ENCODE data around the gene MKNK1. TPM values are rescaled to one million over a fixed set of nuclear protein-coding genes. Genes with fewer than 3 reads are reported as not detected.

MKNK1 gene
- polyA plus RNA-seq, 2 donors = 19.4 to 29.9 TPM

DNA sequence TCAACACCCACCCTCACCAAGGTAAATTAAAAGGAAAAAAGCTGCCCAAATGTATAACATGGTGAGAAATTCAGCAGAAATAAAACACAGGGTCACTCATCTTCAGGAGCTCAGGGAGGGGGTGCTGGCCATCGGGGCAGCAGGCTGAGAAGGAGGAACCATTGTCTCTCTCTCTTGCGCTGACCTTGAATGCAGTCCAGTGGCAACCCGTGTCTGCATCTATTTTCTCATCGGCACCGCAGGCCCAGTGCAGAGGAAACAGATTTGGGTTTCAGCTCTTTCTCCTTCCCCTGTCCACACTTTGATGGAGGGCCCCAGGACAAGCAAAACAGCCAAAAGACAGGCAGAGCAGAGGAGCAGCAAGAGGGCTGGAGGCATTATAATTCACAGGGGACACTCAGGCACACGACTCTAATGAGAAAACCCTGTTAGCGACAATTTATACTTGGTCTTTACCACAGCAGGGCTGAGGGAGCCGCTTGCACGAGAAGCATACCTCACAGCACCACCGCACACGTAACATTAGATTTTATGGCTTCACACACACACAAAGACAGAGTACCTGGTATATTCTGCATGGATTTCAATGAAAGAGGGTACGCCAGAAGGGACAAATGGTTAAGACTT, 18.6 kb downstream of the MKNK1 start:
- Histone ChIP-seq H3K27me3 (ENCODE audit: control insufficient read depth in 1 of 2, insufficient read depth in 2 of 2, low read length in 2 of 2) (no peaks in the 10 kb centered on the region), H3K4me3 (ENCODE audit: low read depth in 1 of 2, low read length in 2 of 2) (no peak overlapping the region), H3K27ac (ENCODE audit: low read depth in 2 of 2, low read length in 1 of 2) (no peak overlapping the region), H3K9me3 (ENCODE audit: control insufficient read depth in 2 of 2, insufficient read depth in 1 of 2, low read depth in 1 of 2, low read length in 1 of 2) (peaks cover 0 to 2% of the 10 kb centered on the region in 2 donors), H3K4me1 (ENCODE audit: control insufficient read depth in 2 of 2, insufficient read depth in 2 of 2, low read length in 1 of 2) (no peaks in the 10 kb centered on the region), H3K36me3 (ENCODE audit: control insufficient read depth in 2 of 2, insufficient read depth in 2 of 2, low read length in 1 of 2) (peaks cover 13 to 27% of the 10 kb centered on the region in 2 donors)
- WGBS, 2 donors = 83 to 86% methylated on average over 12 of the region's 12 CpGs

DNA sequence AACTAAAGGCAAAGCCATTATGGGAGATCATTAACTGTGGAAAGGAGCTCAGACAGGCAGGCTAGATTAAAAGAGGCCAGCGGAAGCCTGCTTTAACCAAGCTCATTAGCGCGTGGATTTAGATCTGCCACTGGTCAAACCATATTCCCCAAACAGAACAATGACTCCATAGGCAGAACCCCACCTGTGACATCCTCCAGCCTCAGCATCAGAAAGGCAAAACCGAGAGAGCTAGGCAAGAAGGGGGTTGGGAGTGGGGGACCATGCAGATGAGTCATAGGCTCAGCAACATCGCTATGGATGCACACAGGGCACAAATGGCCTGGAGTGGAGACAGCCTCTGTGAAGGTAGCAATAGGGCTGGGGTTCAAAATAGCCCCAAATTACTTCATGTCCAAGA, 20.6 kb downstream of the MKNK1 start:
- Histone ChIP-seq H3K9me3 (ENCODE audit: control insufficient read depth in 2 of 2, insufficient read depth in 1 of 2, low read depth in 1 of 2, low read length in 1 of 2) (peaks cover 0 to 2% of the 10 kb centered on the region in 2 donors), H3K36me3 (ENCODE audit: control insufficient read depth in 2 of 2, insufficient read depth in 2 of 2, low read length in 1 of 2) (peaks cover 6 to 21% of the 10 kb centered on the region in 2 donors), H3K4me3 (ENCODE audit: low read depth in 1 of 2, low read length in 2 of 2) (no peak overlapping the region), H3K27me3 (ENCODE audit: control insufficient read depth in 1 of 2, insufficient read depth in 2 of 2, low read length in 2 of 2) (no peaks in the 10 kb centered on the region), H3K4me1 (ENCODE audit: control insufficient read depth in 2 of 2, insufficient read depth in 2 of 2, low read length in 1 of 2) (no peaks in the 10 kb centered on the region), H3K27ac (ENCODE audit: low read depth in 2 of 2, low read length in 1 of 2) (no peak overlapping the region)
- 85 to 89% methylated on average over 5 of the region's 5 CpGs for WGBS, 2 donors

DNA sequence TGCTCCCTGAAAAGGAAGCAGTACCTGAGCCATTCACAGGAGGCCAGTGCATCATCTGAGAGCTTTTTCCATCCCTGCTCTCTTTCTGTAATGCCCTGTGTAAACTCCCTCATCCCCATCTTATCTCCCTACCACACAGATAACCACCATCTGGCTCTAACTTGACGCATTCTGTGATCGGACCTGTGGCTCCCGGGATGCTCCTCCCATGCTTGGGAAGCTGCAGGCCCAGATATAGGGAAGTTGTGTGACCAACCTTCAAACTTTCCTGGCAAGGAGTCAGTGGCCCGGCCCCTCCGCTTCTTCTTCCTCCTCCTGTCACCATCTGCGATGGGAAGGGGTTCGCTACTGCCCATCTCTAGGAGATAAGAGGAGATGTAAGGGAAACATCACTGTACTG, 21.1 kb downstream of the MKNK1 start:
- Histone ChIP-seq H3K9me3 (ENCODE audit: control insufficient read depth in 2 of 2, insufficient read depth in 1 of 2, low read depth in 1 of 2, low read length in 1 of 2) (peaks cover 0 to 2% of the 10 kb centered on the region in 2 donors), H3K27me3 (ENCODE audit: control insufficient read depth in 1 of 2, insufficient read depth in 2 of 2, low read length in 2 of 2) (no peaks in the 10 kb centered on the region), H3K36me3 (ENCODE audit: control insufficient read depth in 2 of 2, insufficient read depth in 2 of 2, low read length in 1 of 2) (peaks cover 6 to 21% of the 10 kb centered on the region in 2 donors), H3K4me3 (ENCODE audit: low read depth in 1 of 2, low read length in 2 of 2) (no peak overlapping the region), H3K27ac (ENCODE audit: low read depth in 2 of 2, low read length in 1 of 2) (no peak overlapping the region), H3K4me1 (ENCODE audit: control insufficient read depth in 2 of 2, insufficient read depth in 2 of 2, low read length in 1 of 2) (no peaks in the 10 kb centered on the region)
- WGBS, 2 donors = 74 to 82% methylated on average over 7 of the region's 7 CpGs

DNA sequence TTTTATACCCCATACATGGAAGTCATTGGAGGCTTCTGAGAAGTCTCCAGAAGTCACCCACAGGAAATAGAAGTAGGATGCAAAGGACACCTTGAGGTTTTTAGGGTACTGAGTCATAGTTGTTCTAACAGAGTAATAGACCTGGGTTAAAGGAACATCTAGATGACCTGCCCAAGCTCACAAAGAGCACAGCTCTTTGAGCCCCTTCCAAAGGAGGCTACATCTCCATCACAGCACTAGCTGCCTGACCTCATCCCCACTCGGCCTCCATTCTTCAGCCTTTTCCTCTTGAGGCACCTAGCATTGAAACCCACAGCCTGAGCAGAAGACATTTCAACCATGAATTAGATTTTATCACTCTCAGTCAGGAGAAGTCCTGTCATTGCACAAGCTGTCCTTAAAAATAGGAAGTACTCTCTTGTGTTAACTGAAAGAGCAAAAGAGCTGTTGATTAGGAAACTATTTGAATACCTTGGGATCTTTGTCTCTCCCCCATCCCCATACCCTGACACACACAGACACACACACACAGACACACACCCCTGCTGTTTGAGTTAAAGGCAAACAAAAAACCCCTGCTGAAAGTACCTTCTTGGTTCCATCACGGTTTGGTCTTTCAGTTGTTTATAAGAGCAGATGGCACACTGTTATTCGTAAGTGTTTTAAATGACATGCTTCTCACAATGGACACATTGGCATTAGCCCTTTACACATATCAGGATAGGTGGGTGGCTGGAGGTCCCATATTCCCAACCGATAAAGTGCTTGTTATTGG, 22.2 kb downstream of the MKNK1 start:
- Histone ChIP-seq H3K9me3 (ENCODE audit: control insufficient read depth in 2 of 2, insufficient read depth in 1 of 2, low read depth in 1 of 2, low read length in 1 of 2) (peaks cover 0 to 2% of the 10 kb centered on the region in 2 donors), H3K27me3 (ENCODE audit: control insufficient read depth in 1 of 2, insufficient read depth in 2 of 2, low read length in 2 of 2) (no peaks in the 10 kb centered on the region), H3K36me3 (ENCODE audit: control insufficient read depth in 2 of 2, insufficient read depth in 2 of 2, low read length in 1 of 2) (peaks cover 6 to 22% of the 10 kb centered on the region in 2 donors), H3K4me3 (ENCODE audit: low read depth in 1 of 2, low read length in 2 of 2) (no peak overlapping the region), H3K4me1 (ENCODE audit: control insufficient read depth in 2 of 2, insufficient read depth in 2 of 2, low read length in 1 of 2) (no peaks in the 10 kb centered on the region), H3K27ac (ENCODE audit: low read depth in 2 of 2, low read length in 1 of 2) (no peak overlapping the region)
- WGBS, 2 donors = 77 to 78% methylated on average over 4 of the region's 4 CpGs

DNA sequence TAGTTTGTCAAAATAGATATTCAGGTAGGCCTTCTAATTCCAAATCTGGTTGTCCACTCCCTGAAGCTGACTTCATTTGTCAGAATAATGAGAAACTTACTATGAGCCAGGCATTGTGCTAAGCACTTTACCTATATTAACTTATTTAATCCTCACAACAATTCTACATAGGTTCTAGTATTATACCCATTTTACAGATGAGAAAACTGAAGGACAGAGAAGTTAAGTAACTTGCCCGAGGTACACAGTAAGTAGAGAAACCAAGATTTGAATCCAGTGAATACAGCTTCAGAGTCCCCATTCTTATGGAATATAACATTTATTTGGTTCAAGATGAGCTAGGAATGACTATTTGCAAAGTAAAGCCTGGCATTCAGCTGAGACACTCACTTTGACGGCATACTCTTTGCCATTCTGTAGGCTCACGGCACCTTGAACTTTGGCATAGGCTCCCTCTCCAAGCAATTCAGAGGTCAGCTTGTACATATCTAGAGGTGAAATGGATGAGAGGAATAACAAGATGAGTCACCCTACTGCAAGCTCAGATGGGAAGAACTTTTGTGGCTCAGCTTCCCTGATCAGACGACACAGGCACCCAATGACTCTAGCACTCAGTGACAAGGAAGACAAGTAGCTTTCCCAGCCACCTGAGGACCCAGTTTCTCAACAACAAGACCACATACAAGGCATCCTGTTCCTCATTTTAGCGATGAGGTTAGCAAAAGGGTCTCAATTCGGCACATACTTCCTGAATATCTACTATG, 23.7 kb downstream of the MKNK1 start:
- Histone ChIP-seq H3K9me3 (ENCODE audit: control insufficient read depth in 2 of 2, insufficient read depth in 1 of 2, low read depth in 1 of 2, low read length in 1 of 2) (no peaks in the 10 kb centered on the region), H3K4me3 (ENCODE audit: low read depth in 1 of 2, low read length in 2 of 2) (no peak overlapping the region), H3K27ac (ENCODE audit: low read depth in 2 of 2, low read length in 1 of 2) (no peak overlapping the region), H3K36me3 (ENCODE audit: control insufficient read depth in 2 of 2, insufficient read depth in 2 of 2, low read length in 1 of 2) (peaks cover 6 to 22% of the 10 kb centered on the region in 2 donors), H3K27me3 (ENCODE audit: control insufficient read depth in 1 of 2, insufficient read depth in 2 of 2, low read length in 2 of 2) (no peaks in the 10 kb centered on the region), H3K4me1 (ENCODE audit: control insufficient read depth in 2 of 2, insufficient read depth in 2 of 2, low read length in 1 of 2) (no peaks in the 10 kb centered on the region)
- WGBS, 2 donors = 91% methylated on average over 6 of the region's 6 CpGs

DNA sequence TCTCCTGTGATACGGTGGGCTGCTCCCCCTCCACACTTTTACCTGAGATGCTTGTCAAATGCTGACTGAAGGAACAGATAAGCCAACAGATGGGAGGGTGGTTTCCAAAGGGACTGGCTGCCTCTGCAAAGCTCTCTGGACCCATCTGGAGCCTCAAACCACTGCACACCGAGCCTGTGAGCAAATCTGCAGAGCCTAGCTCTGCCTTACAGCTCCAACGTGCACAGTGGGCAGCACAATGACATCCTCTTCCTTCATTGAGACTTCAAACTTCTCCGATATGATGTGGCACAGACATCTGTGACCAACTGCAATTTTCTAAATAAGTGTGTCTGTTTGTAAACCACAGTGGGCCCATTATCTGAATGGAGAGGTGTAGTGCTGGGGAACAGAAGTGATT, 26.4 kb downstream of the MKNK1 start:
- H3K27me3 ChIP-seq (ENCODE audit: control insufficient read depth in 1 of 2, insufficient read depth in 2 of 2, low read length in 2 of 2) = no peaks in the 10 kb centered on the region
- H3K27ac ChIP-seq (ENCODE audit: low read depth in 2 of 2, low read length in 1 of 2) = no peak overlapping the region
- 81 to 85% methylated on average over 4 of the region's 4 CpGs for WGBS, 2 donors
- no peak overlapping the region for H3K4me3 ChIP-seq (ENCODE audit: low read depth in 1 of 2, low read length in 2 of 2)
- H3K9me3 ChIP-seq (ENCODE audit: control insufficient read depth in 2 of 2, insufficient read depth in 1 of 2, low read depth in 1 of 2, low read length in 1 of 2) = no peaks in the 10 kb centered on the region
- peaks cover 5 to 25% of the 10 kb centered on the region in 2 donors for H3K36me3 ChIP-seq (ENCODE audit: control insufficient read depth in 2 of 2, insufficient read depth in 2 of 2, low read length in 1 of 2)
- H3K4me1 ChIP-seq (ENCODE audit: control insufficient read depth in 2 of 2, insufficient read depth in 2 of 2, low read length in 1 of 2) = no peaks in the 10 kb centered on the region

DNA sequence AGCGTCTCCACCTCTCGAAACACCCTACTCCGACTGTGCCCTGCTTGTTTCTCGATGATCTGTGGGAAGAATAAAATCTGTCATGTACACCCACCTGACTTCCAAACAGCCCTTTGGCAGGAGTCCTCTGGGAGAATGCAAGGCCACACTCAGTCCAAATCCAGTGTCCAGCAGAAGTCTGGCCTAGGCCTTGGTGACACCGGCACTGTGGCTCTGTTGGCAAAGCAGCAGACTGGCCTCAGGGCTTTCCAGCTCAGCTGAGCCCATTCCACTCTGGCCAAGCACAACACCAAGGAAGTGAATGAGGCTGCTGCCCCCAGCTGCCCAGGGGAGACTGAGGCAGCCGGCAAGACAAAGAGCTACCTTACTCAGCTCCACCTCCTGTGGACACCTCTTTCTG, 27.5 kb downstream of the MKNK1 start:
- no peaks in the 10 kb centered on the region for H3K9me3 ChIP-seq (ENCODE audit: control insufficient read depth in 2 of 2, insufficient read depth in 1 of 2, low read depth in 1 of 2, low read length in 1 of 2)
- no peaks in the 10 kb centered on the region for H3K4me1 ChIP-seq (ENCODE audit: control insufficient read depth in 2 of 2, insufficient read depth in 2 of 2, low read length in 1 of 2)
- no peak overlapping the region for H3K27ac ChIP-seq (ENCODE audit: low read depth in 2 of 2, low read length in 1 of 2)
- WGBS, 2 donors = 74 to 86% methylated on average over 6 of the region's 6 CpGs
- H3K4me3 ChIP-seq (ENCODE audit: low read depth in 1 of 2, low read length in 2 of 2) = no peak overlapping the region
- no peaks in the 10 kb centered on the region for H3K27me3 ChIP-seq (ENCODE audit: control insufficient read depth in 1 of 2, insufficient read depth in 2 of 2, low read length in 2 of 2)
- peaks cover 0 to 26% of the 10 kb centered on the region in 2 donors for H3K36me3 ChIP-seq (ENCODE audit: control insufficient read depth in 2 of 2, insufficient read depth in 2 of 2, low read length in 1 of 2)

DNA sequence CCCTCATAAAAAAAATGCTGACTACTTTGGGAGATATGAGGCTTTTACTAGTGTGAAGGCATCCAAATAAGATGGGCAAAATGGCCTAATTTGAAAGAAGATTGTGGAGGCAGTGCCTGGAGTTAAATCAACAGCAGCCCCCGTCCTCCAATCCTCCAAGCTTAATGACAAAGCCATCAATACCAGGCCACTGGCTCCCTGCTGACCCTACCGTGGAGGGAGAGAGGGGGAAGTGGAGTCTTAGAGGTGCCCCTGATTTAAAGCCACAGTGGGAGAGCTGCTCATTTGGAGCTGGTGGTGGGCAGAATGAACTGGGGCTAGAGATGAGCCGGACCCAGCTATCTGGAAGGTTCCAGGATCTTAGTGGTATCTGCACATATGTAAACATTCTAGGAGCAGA, 28.3 kb downstream of the MKNK1 start:
- Histone ChIP-seq H3K36me3 (ENCODE audit: control insufficient read depth in 2 of 2, insufficient read depth in 2 of 2, low read length in 1 of 2) (peaks cover 0 to 26% of the 10 kb centered on the region in 2 donors), H3K4me3 (ENCODE audit: low read depth in 1 of 2, low read length in 2 of 2) (no peak overlapping the region), H3K9me3 (ENCODE audit: control insufficient read depth in 2 of 2, insufficient read depth in 1 of 2, low read depth in 1 of 2, low read length in 1 of 2) (no peaks in the 10 kb centered on the region), H3K27me3 (ENCODE audit: control insufficient read depth in 1 of 2, insufficient read depth in 2 of 2, low read length in 2 of 2) (no peaks in the 10 kb centered on the region), H3K27ac (ENCODE audit: low read depth in 2 of 2, low read length in 1 of 2) (no peak overlapping the region), H3K4me1 (ENCODE audit: control insufficient read depth in 2 of 2, insufficient read depth in 2 of 2, low read length in 1 of 2) (no peaks in the 10 kb centered on the region)
- WGBS, 2 donors = 85 to 88% methylated on average over 3 of the region's 3 CpGs

DNA sequence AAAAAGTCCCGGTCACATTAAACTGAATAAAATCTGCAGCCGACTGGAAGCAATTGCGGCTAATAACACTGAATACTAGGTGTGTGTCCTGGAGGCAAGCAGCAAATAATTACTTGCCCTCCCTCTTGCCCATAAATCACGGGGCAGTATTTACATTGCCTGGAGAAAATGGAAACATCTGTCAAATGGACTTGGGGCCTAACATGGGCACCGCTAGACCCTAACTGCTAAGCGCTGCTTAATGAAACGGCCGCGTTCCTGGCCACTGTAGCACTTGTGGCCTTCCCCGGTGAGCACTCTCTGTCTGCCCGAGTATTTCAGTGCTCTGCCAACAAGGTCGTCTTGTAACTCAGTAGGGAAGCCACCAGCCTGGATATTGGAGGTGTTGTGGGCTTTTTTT, 28.8 kb downstream of the MKNK1 start:
- H3K9me3 ChIP-seq (ENCODE audit: control insufficient read depth in 2 of 2, insufficient read depth in 1 of 2, low read depth in 1 of 2, low read length in 1 of 2) = no peaks in the 10 kb centered on the region
- no peak overlapping the region for H3K4me3 ChIP-seq (ENCODE audit: low read depth in 1 of 2, low read length in 2 of 2)
- no peak overlapping the region for H3K27ac ChIP-seq (ENCODE audit: low read depth in 2 of 2, low read length in 1 of 2)
- H3K36me3 ChIP-seq (ENCODE audit: control insufficient read depth in 2 of 2, insufficient read depth in 2 of 2, low read length in 1 of 2) = peaks cover 0 to 26% of the 10 kb centered on the region in 2 donors
- H3K4me1 ChIP-seq (ENCODE audit: control insufficient read depth in 2 of 2, insufficient read depth in 2 of 2, low read length in 1 of 2) = no peaks in the 10 kb centered on the region
- 77% methylated on average over 12 of the region's 12 CpGs for WGBS, 2 donors
- H3K27me3 ChIP-seq (ENCODE audit: control insufficient read depth in 1 of 2, insufficient read depth in 2 of 2, low read length in 2 of 2) = no peaks in the 10 kb centered on the region

Measured in esophagus (tissue), 2 donors.